Breast epithelium (tissue), 3 donors: Measurements from ENCODE around the gene RIPPLY3.
A peak's percentile ranks its signal among the peaks of the same experiment; 100 is the strongest.

Experiments used
- POLR2A ChIP-seq: fragments of 450-650 bp; IDR thresholded peaks from one replicate; pipeline ENCODE4 v1.6.1; 2016; ENCODE audit warnings: antibody characterized with exemption, mild to moderate bottlenecking, moderate library complexity
- TF ChIP-seq, protein P1 (sequence below), 3 donors: fragments of 450-650 bp; IDR thresholded peaks; one replicate each; pipeline ENCODE4 v1.5.1; 2016 to 2017; ENCODE audit warnings: antibody characterized with exemption in 3 of 3, mild to moderate bottlenecking in 3 of 3, moderate library complexity in 3 of 3

DNA sequence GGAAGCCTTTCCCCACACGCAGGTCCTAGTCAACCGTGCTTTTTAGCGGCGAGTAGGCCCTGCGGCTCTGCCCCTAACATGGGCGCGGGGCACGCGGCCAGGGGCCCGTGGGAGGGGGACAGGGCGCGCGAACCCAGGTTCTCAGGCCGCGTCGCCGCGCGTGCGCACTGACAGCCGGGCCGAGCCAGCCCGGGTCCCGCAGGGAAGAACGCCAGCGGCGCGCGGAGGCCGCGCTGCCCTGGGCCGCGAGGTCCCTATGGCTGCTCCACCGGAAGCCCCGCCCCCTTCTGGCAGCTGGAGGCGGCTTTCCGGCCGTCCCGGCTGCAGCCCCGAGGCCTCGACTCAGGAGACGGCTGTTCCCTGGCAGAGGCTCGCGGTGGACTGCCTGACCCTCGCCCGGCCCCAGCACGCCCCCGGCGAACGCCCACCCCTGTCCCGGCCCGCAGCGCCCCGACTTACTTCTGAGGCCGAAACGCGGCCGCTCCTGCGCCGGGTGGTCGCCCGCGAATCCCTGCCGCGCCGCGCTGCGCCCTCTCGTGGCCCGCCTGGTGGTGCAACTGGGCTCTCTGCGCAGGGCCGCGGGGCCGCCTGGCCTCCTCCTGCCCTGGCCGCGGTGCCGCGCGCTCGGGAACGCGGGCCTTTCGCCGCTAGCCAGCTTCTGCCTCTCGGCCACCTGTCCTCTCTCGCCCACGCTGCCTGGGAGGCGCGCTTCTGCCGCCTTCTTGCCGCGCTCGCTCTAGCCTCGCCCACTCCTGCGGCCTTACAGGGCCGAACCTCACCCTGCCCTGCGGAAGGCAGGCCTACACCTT is 16.6 kb upstream of the RIPPLY3 start:
- TF ChIP-seq, protein P1, sequence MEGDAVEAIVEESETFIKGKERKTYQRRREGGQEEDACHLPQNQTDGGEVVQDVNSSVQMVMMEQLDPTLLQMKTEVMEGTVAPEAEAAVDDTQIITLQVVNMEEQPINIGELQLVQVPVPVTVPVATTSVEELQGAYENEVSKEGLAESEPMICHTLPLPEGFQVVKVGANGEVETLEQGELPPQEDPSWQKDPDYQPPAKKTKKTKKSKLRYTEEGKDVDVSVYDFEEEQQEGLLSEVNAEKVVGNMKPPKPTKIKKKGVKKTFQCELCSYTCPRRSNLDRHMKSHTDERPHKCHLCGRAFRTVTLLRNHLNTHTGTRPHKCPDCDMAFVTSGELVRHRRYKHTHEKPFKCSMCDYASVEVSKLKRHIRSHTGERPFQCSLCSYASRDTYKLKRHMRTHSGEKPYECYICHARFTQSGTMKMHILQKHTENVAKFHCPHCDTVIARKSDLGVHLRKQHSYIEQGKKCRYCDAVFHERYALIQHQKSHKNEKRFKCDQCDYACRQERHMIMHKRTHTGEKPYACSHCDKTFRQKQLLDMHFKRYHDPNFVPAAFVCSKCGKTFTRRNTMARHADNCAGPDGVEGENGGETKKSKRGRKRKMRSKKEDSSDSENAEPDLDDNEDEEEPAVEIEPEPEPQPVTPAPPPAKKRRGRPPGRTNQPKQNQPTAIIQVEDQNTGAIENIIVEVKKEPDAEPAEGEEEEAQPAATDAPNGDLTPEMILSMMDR (IDR thresholded peaks at IDR 0.05), result peak; percentile 47 to 84 (median 81)
- no peak for TF ChIP-seq POLR2A
